GM08714 (cell line): Measurements from ENCODE around the gene GAREM1.
"Not testable (repeated sequence)": the region's sequence is repeated elsewhere in the genome, so short reads cannot be mapped to it uniquely, and the experiment has no call there.

ENCODE experiments used
- H3K4me3 ChIP-seq: fragments of 200-500 bp; sonication (Bioruptor generic); 2 replicates; pipeline ENCODE4 v1.5.1; 2014; ENCODE audit warnings: mild to moderate bottlenecking, low read length, inconsistent platforms
- ZNF274 ChIP-seq: IDR thresholded peaks from 2 replicates; pipeline ENCODE4 v1.6.1; 2012; ENCODE audit warnings: mild to moderate bottlenecking, low read depth, low read length

GAREM1 gene

GRCh38 chr18:32251466-32251865 is 219.2 kb downstream of the GAREM1 start:
- no peak overlapping the region for H3K4me3 ChIP-seq
- no peak for TF ChIP-seq ZNF274

GRCh38 chr18:32249147-32249929 is 221.3 kb downstream of the GAREM1 start:
- no peak overlapping the region for H3K4me3 ChIP-seq
- TF ChIP-seq ZNF274 = no peak

GRCh38 chr18:32244881-32245280 is 225.8 kb downstream of the GAREM1 start:
- TF ChIP-seq ZNF274 = no peak
- H3K4me3 ChIP-seq = no peak overlapping the region

GRCh38 chr18:32243358-32243757 is 227.3 kb downstream of the GAREM1 start:
- TF ChIP-seq ZNF274 = no peak
- no peak overlapping the region for H3K4me3 ChIP-seq

- no peak for TF ChIP-seq ZNF274
- H3K4me3 ChIP-seq = no peak overlapping the region
These were observed 228.3 kb downstream of the GAREM1 start for GRCh38 chr18:32242395-32242794.

GRCh38 chr18:32238635-32239268 is 231.9 kb downstream of the GAREM1 start:
- no peak for TF ChIP-seq ZNF274
- H3K4me3 ChIP-seq = no peak overlapping the region

- no peak overlapping the region for H3K4me3 ChIP-seq
- no peak for TF ChIP-seq ZNF274
These were observed 233.6 kb downstream of the GAREM1 start for GRCh38 chr18:32237049-32237448.

- not testable (repeated sequence) for H3K4me3 ChIP-seq
These were observed 237.3 kb downstream of the GAREM1 start for GRCh38 chr18:32233348-32233747.

GRCh38 chr18:32219431-32220018 is 251.2 kb downstream of the GAREM1 start:
- TF ChIP-seq ZNF274 = no peak
- no peak overlapping the region for H3K4me3 ChIP-seq

- no peak for TF ChIP-seq ZNF274
- H3K4me3 ChIP-seq = no peak overlapping the region
These were observed 254.3 kb downstream of the GAREM1 start for GRCh38 chr18:32216390-32216789.

- TF ChIP-seq ZNF274 = no peak
- no peak overlapping the region for H3K4me3 ChIP-seq
These were observed 257.0 kb downstream of the GAREM1 start for GRCh38 chr18:32213693-32214092.
